IMR-90 (cell line): ENCODE measurements around the gene SHLD1. TPM values are rescaled to one million over a fixed set of nuclear protein-coding genes. Genes with fewer than 3 reads are reported as not detected.

Source experiments
- ATAC-seq: fragments of 200-7000 bp; cut with Tn5 transposase; 2 replicates; pipeline ENCODE4 v1.9.1; 2020; ENCODE audit warnings: low read depth, mild to moderate bottlenecking, moderate library complexity
- BruUV-seq: library from RNA; stranded (reverse); fragments of 400-500 nt; replicated peaks from 2 replicates; lab custom pipeline; 2021; lab: Mats Ljungman, UMichigan
- CTCF ChIA-PET: fragments of 300-600 bp; formaldehyde crosslinking; extraction: SDS; loops from one replicate; lab custom pipeline; 2021; ENCODE audit warnings: antibody characterized with exemption; lab: Yijun Ruan, JAX
- POLR2A ChIA-PET: fragments of 300-600 bp; sonication (Branson Sonifier 250); formaldehyde crosslinking; loops from one replicate; lab custom pipeline; 2022; ENCODE audit warnings: antibody characterized with exemption; ENCODE audit not compliant: unreplicated experiment; lab: Charles Lee
- DNase-seq: peaks from one replicate; pipeline ENCODE4 v3.0.0; 2013
- H2AFZ ChIP-seq: replicated peaks from 2 replicates; pipeline ENCODE3; 2013; ENCODE audit warnings: low read length, mild to moderate bottlenecking; ENCODE audit not compliant: poor library complexity
- H2AK5ac ChIP-seq: 2 replicates; pipeline ENCODE4 v1.6.1; 2013; ENCODE audit warnings: low read depth, low read length, inconsistent platforms
- H2AK9ac ChIP-seq: replicated peaks from 2 replicates; pipeline ENCODE3; 2013; ENCODE audit warnings: mild to moderate bottlenecking, low read depth, low read length, moderate library complexity; ENCODE audit not compliant: poor library complexity
- H2BK120ac ChIP-seq: 2 replicates; pipeline ENCODE4 v1.6.1; 2013; ENCODE audit warnings: low read depth, low read length, inconsistent platforms
- H2BK15ac ChIP-seq: 3 replicates; pipeline ENCODE4 v1.6.1; 2013; ENCODE audit warnings: low read depth, low read length, inconsistent platforms
- H2BK20ac ChIP-seq: 2 replicates; pipeline ENCODE4 v1.6.1; 2013; ENCODE audit warnings: low read depth, mild to moderate bottlenecking, inconsistent platforms, low read length, moderate library complexity
- H2BK5ac ChIP-seq: 2 replicates; pipeline ENCODE4 v1.6.1; 2013; ENCODE audit warnings: mild to moderate bottlenecking, low read depth, low read length, inconsistent platforms; ENCODE audit not compliant: poor library complexity, severe bottlenecking
- H3K14ac ChIP-seq: replicated peaks from 2 replicates; pipeline ENCODE4 v1.6.1; 2013; ENCODE audit warnings: low read depth, low read length, inconsistent platforms
- H3K18ac ChIP-seq: 2 replicates; pipeline ENCODE4 v1.6.1; 2013; ENCODE audit warnings: low read depth, low read length, control low read depth
- H3K23ac ChIP-seq: 2 replicates; pipeline ENCODE4 v1.6.1; 2013; ENCODE audit warnings: low read depth, low read length, inconsistent platforms
- H3K27ac ChIP-seq: 2 replicates; pipeline ENCODE4 v1.5.1; 2013; ENCODE audit warnings: mild to moderate bottlenecking, control low read depth, low read length; ENCODE audit not compliant: insufficient read depth
- H3K27me3 ChIP-seq: 2 replicates; pipeline ENCODE4 v1.6.1; 2013; ENCODE audit warnings: low read length; ENCODE audit not compliant: control insufficient read depth, insufficient read depth
- H3K36me3 ChIP-seq: 2 replicates; pipeline ENCODE4 v1.6.1; 2013; ENCODE audit warnings: low read length, mixed read lengths; ENCODE audit not compliant: control insufficient read depth, insufficient read depth
- H3K4ac ChIP-seq: 2 replicates; pipeline ENCODE4 v1.6.1; 2013; ENCODE audit warnings: low read depth, low read length, inconsistent platforms
- H3K4me1 ChIP-seq: 2 replicates; pipeline ENCODE4 v1.6.1; 2013; ENCODE audit warnings: low read length, mixed read lengths; ENCODE audit not compliant: control insufficient read depth, insufficient read depth
- H3K4me2 ChIP-seq: 2 replicates; pipeline ENCODE4 v1.6.1; 2013; ENCODE audit warnings: low read depth, mild to moderate bottlenecking, control low read depth, low read length, moderate library complexity
- H3K4me3 ChIP-seq: 2 replicates; pipeline ENCODE4 v1.5.1; 2013; ENCODE audit warnings: low read depth, mild to moderate bottlenecking, control low read depth, low read length, moderate library complexity; ENCODE audit not compliant: insufficient read depth
- H3K56ac ChIP-seq: 2 replicates; pipeline ENCODE4 v1.6.1; 2013; ENCODE audit warnings: low read length, inconsistent platforms; ENCODE audit not compliant: insufficient read depth; ENCODE audit errors: extremely low read depth
- H3K79me1 ChIP-seq, 2 experiments: 2 replicates each; pipeline ENCODE4 v1.6.1; 2013; ENCODE audit warnings: low read length in 2 of 2, inconsistent platforms in 1 of 2, low read depth in 1 of 2
- H3K9ac ChIP-seq: 2 replicates; pipeline ENCODE4 v1.6.1; 2013; ENCODE audit warnings: low read depth, low read length, control low read depth
- H3K9me1 ChIP-seq: 2 replicates; pipeline ENCODE4 v1.6.1; 2013; ENCODE audit warnings: low read length, inconsistent platforms; ENCODE audit not compliant: insufficient read depth
- H3K9me3 ChIP-seq: 2 replicates; pipeline ENCODE4 v1.6.1; 2013; ENCODE audit warnings: low read length; ENCODE audit not compliant: control insufficient read depth, insufficient read depth
- H4K20me1 ChIP-seq: 2 replicates; pipeline ENCODE4 v1.6.1; 2013; ENCODE audit warnings: low read length, inconsistent platforms; ENCODE audit not compliant: insufficient read depth
- H4K5ac ChIP-seq: 2 replicates; pipeline ENCODE4 v1.6.1; 2013; ENCODE audit warnings: mild to moderate bottlenecking, low read depth, low read length, control low read depth
- H4K8ac ChIP-seq, 2 experiments: 2 replicates each; pipeline ENCODE4 v1.6.1; 2013; ENCODE audit warnings: low read depth in 2 of 2, low read length in 2 of 2, control low read depth in 1 of 2, inconsistent platforms in 1 of 2
- H4K91ac ChIP-seq: 2 replicates; pipeline ENCODE4 v1.6.1; 2013; ENCODE audit warnings: low read depth, low read length, inconsistent platforms; ENCODE audit not compliant: insufficient read depth
- BHLHE40 ChIP-seq: fragments of 150-350 bp; IDR thresholded peaks from 2 replicates; pipeline ENCODE4 v1.6.1; 2016; ENCODE audit warnings: mild to moderate bottlenecking, low read depth, low read length
- CEBPB ChIP-seq: IDR thresholded peaks from 2 replicates; pipeline ENCODE4 v1.6.1; 2012; ENCODE audit warnings: low read depth, low read length, improper control_type of control experiment
- CTCF ChIP-seq: conservative IDR thresholded peaks from 2 replicates; pipeline ENCODE4 v1.5.1; 2012; ENCODE audit warnings: mild to moderate bottlenecking, low read depth, low read length, improper control_type of control experiment
- FOS ChIP-seq: fragments of 150-350 bp; IDR thresholded peaks from 2 replicates; pipeline ENCODE4 v1.6.1; 2016; ENCODE audit warnings: low read depth, low read length
- MAFK ChIP-seq: IDR thresholded peaks from 2 replicates; pipeline ENCODE4 v1.6.1; 2012; ENCODE audit warnings: low read depth, low read length, improper control_type of control experiment
- MAZ ChIP-seq: IDR thresholded peaks from 2 replicates; pipeline ENCODE4 v1.6.1; 2012; ENCODE audit warnings: low read depth, mild to moderate bottlenecking, low read length, improper control_type of control experiment, moderate library complexity, borderline replicate concordance
- MXI1 ChIP-seq: IDR thresholded peaks from 2 replicates; pipeline ENCODE4 v1.6.1; 2012; ENCODE audit warnings: low read depth, mild to moderate bottlenecking, low read length, moderate library complexity, borderline replicate concordance
- POLR2A ChIP-seq: IDR thresholded peaks from 2 replicates; pipeline ENCODE4 v1.6.1; 2012; ENCODE audit warnings: mild to moderate bottlenecking, low read depth, low read length
- RCOR1 ChIP-seq: IDR thresholded peaks from 2 replicates; pipeline ENCODE4 v1.6.1; 2012; ENCODE audit warnings: mild to moderate bottlenecking, low read length, improper control_type of control experiment; ENCODE audit not compliant: insufficient replicate concordance
- RFX5 ChIP-seq: IDR thresholded peaks from 2 replicates; pipeline ENCODE4 v1.8.0; 2012; ENCODE audit warnings: low read depth, mild to moderate bottlenecking, low read length, moderate library complexity
- USF2 ChIP-seq: fragments of 150-350 bp; IDR thresholded peaks from 2 replicates; pipeline ENCODE4 v1.6.1; 2017; ENCODE audit warnings: mild to moderate bottlenecking, antibody characterized with exemption, low read length, low read depth
- WGBS, 2 experiments: methylation state at CpG; one replicate each; pipeline versions ENCODE4 v1.1.5 to v1.1.7; 2013; ENCODE audit warnings: missing lambda C conversion rate in 2 of 2; ENCODE audit not compliant: insufficient read length in 1 of 2; ENCODE audit errors: extremely low coverage in 2 of 2; 5-methylcytosine and 5-hydroxymethylcytosine counted together
- dilution Hi-C: fragments of 300-500 bp; cut with HindIII; formaldehyde crosslinking; loops from one replicate; pipeline ENCODE4 v1.14.3; 2018; ENCODE audit warnings: low sequenced_read_pairs; ENCODE audit not compliant: unreplicated experiment
- in situ Hi-C: fragments of 300-500 bp; cut with MboI; formaldehyde crosslinking; loops from 3 replicates; pipeline ENCODE4 v1.14.3; 2019; ENCODE audit warnings: low sequenced_read_pairs, inconsistent platforms, mixed read lengths
- intact Hi-C: fragments of 100-400 bp; cut with micrococcal nuclease; formaldehyde crosslinking; loops from 2 replicates; pipeline ENCODE4 v1.10.0; 2022
- polyA plus RNA-seq, 3 experiments: library from polyadenylated mRNA; depleted of rRNA; stranded (reverse); fragments of >200 nt; gene quantifications; 2 replicates each; pipeline ENCODE4 v1.2.3, GENCODE V29; 2012; ENCODE audit warnings: low replicate concordance in 1 of 3
- total RNA-seq: library from RNA; depleted of rRNA; stranded (reverse); fragments of >200 nt; gene quantifications from 2 replicates; pipeline ENCODE4 v1.2.3, GENCODE V29; 2012

Gene SHLD1
- total and polyA plus RNA-seq, 2 of the 4 experiments (the other 2 are of a cell fraction) = 2.6 to 3.0 TPM

- intact Hi-C loops (no loop called here), dilution Hi-C loops (no loop called here), in situ Hi-C loops (no loop called here)
- H3K4me1 ChIP-seq = no peaks in the 10 kb centered on the region; the same call in 1 of the 2 replicates
- CTCF ChIA-PET = interaction anchor here (0.5 to 0.6 kb wide), 2 partner anchors 28 to 931 kb away, joined by 3 read pairs; no protein-coding TSS in a partner anchor
- H2AK9ac ChIP-seq = no peak overlapping the region
- POLR2A ChIA-PET = interaction anchor here (0.7 kb wide), 1 partner anchor 314 kb away, joined by 5 read pairs; no protein-coding TSS in a partner anchor
- ATAC-seq (no peak), DNase-seq (no peak)
- TF ChIP-seq BHLHE40 = no peak
- no peak for TF ChIP-seq POLR2A
- no peak for TF ChIP-seq MAZ
- TF ChIP-seq CEBPB = no peak
- no peak for TF ChIP-seq RCOR1
- TF ChIP-seq FOS = no peak
- TF ChIP-seq CTCF = no peak
- no peak for TF ChIP-seq USF2
- TF ChIP-seq MAFK = no peak
- TF ChIP-seq RFX5 = no peak
- TF ChIP-seq MXI1 = no peak
- H2BK15ac ChIP-seq = no peak overlapping the region
- WGBS, 2 experiments = no CpG with 5 or more reads among the region's 2 CpGs
- H3K27me3 ChIP-seq = peaks cover 2% of the 10 kb centered on the region; the same call in 1 of the 2 replicates
- H4K20me1 ChIP-seq = no peaks in the 10 kb centered on the region
- no peaks in the 10 kb centered on the region for H3K9me3 ChIP-seq
- H4K8ac ChIP-seq = no peak overlapping the region
- H3K14ac ChIP-seq = no peak overlapping the region
- H3K4me3 ChIP-seq = no peak overlapping the region
- H3K27ac ChIP-seq = no peak overlapping the region
- H2BK120ac ChIP-seq = no peak overlapping the region
- no peak overlapping the region for H3K4me2 ChIP-seq
- no peaks in the 10 kb centered on the region for H3K9me1 ChIP-seq
- H4K5ac ChIP-seq = no peak overlapping the region
- no peaks in the 10 kb centered on the region for H3K36me3 ChIP-seq
- no TSS peak for BruUV-seq
- H2BK20ac ChIP-seq = no peak overlapping the region
- H3K56ac ChIP-seq = no peak overlapping the region
- no peak overlapping the region for H3K18ac ChIP-seq
- H4K91ac ChIP-seq = no peak overlapping the region
- H3K23ac ChIP-seq = no peak overlapping the region
- no peak overlapping the region for H2AFZ ChIP-seq
- H2BK5ac ChIP-seq = no peak overlapping the region
- H3K79me1 ChIP-seq = no peaks in the 10 kb centered on the region
- no peak overlapping the region for H3K9ac ChIP-seq
- H2AK5ac ChIP-seq = no peak overlapping the region
- H3K4ac ChIP-seq = no peak overlapping the region
Measured at GRCh38 chr20:5842465-5842864, 92.3 kb downstream of the SHLD1 start.
